ENCODE measurements around the gene BICRAL.
"Not testable (repeated sequence)": the region's sequence is repeated elsewhere in the genome, so short reads cannot be mapped to it uniquely, and the experiment has no call there.

Gene BICRAL

GRCh38 chr6:42890311-42891198 lies 108.7 kb downstream of the BICRAL start:
- DNase-seq (ENCODE audit: extremely low read depth in 1 of 2, low read depth in 1 of 2): peak; percentile 73 to 91

GRCh38 chr6:42891199-42891722 lies 109.4 kb downstream of the BICRAL start:
- no peak for DNase-seq (ENCODE audit: extremely low read depth in 1 of 2, low read depth in 1 of 2)

- DNase-seq (ENCODE audit: extremely low read depth in 1 of 2, low read depth in 1 of 2): not testable (repeated sequence)
These were observed 112.4 kb downstream of the BICRAL start for GRCh38 chr6:42894041-42894828.

GRCh38 chr6:42896178-42896719 lies 114.4 kb downstream of the BICRAL start:
- no peak for DNase-seq (ENCODE audit: extremely low read depth in 1 of 2, low read depth in 1 of 2)

- DNase-seq (ENCODE audit: extremely low read depth in 1 of 2, low read depth in 1 of 2): peak in 1 of 2 donors; percentile 45
These were observed 117.1 kb downstream of the BICRAL start for GRCh38 chr6:42898891-42899361.

- no peak for DNase-seq (ENCODE audit: extremely low read depth in 1 of 2, low read depth in 1 of 2)
These were observed 118.0 kb downstream of the BICRAL start for GRCh38 chr6:42899871-42900270.

GRCh38 chr6:42901538-42901957 lies 119.7 kb downstream of the BICRAL start:
- peak in 1 of 2 donors; percentile 52 for DNase-seq (ENCODE audit: extremely low read depth in 1 of 2, low read depth in 1 of 2)

GRCh38 chr6:42902429-42903263 lies 120.8 kb downstream of the BICRAL start:
- DNase-seq (ENCODE audit: extremely low read depth in 1 of 2, low read depth in 1 of 2): not testable (repeated sequence)

- DNase-seq (ENCODE audit: extremely low read depth in 1 of 2, low read depth in 1 of 2): no peak
These were observed 122.6 kb downstream of the BICRAL start for GRCh38 chr6:42904467-42904866.

GRCh38 chr6:42907336-42907735 lies 125.5 kb downstream of the BICRAL start:
- no peak for DNase-seq (ENCODE audit: extremely low read depth in 1 of 2, low read depth in 1 of 2)

- DNase-seq (ENCODE audit: extremely low read depth in 1 of 2, low read depth in 1 of 2): no peak
These were observed 128.0 kb downstream of the BICRAL start for GRCh38 chr6:42909835-42910234.

GRCh38 chr6:42911171-42912021 lies 129.5 kb downstream of the BICRAL start:
- no peak for DNase-seq (ENCODE audit: extremely low read depth in 1 of 2, low read depth in 1 of 2)

GRCh38 chr6:42914546-42914945 lies 132.7 kb downstream of the BICRAL start:
- no peak for DNase-seq (ENCODE audit: extremely low read depth in 1 of 2, low read depth in 1 of 2)

GRCh38 chr6:42915732-42916131 lies 133.9 kb downstream of the BICRAL start, which contains the start of gene PTCRA:
Gene PTCRA (plus strand): TSS chr6:42916053. CDS start chr6:42916070, 17 bp downstream.
- no peak for DNase-seq (ENCODE audit: extremely low read depth in 1 of 2, low read depth in 1 of 2)

GRCh38 chr6:42916288-42916687 lies 134.4 kb downstream of the BICRAL start:
- DNase-seq (ENCODE audit: extremely low read depth in 1 of 2, low read depth in 1 of 2): no peak
